Fibroblast of skin of right quadriceps (primary cell): ENCODE results near the gene CPA5.

Experiments used
- DNase-seq: peaks from one replicate; pipeline ENCODE4 v3.0.0-alpha.2; 2013

CPA5 gene

DNA sequence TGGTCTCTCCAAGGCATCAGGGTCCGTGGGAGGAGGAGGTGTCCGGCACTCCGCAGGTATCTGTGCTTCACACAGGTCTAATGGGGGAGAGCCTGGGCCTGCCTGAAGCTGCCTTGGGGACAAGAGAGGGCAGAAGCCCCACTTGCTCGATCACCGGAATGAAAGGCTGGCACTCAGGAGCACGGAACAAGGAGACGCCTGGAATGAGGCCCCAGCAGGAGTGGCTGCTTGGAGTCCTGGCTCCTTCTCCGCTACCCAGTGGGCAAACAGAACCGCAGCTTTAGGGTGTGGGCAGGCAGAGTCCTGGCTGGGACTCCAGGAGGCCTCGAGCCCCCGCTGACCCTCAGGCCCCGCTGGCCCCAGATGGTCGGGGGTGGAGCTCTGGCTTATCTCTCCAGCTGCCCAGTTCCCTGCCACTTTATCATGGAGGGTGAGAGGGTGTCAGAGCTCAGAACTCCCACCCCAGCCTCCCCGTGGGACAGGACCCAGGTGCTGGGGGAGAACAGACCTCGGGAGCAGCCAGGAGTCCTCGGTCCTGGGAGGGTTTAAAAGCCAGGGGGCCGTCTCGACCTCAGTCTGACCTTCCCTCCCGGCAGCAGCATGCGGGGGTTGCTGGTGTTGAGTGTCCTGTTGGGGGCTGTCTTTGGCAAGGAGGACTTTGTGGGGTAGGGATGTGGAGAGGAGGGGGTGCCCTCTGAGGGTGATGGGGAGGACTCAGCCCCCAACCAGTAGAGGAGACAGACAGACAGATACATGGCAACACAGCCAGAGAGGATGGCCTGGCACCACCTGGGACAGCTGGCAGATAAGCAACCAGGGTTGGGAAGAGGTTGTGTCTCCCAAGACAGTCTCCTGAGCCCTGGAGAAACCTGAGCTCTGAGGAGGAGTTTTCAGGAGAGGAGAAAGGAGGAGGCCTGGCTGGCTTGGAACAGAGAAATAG lies 35.6 kb downstream of the CPA5 start, which contains the start of gene CPA1:
Gene CPA1 (plus strand): TSS at position 574 of the 940 bp plus-strand sequence. CDS start 27 bp downstream, at position 601.
- DNase-seq: no peak

DNA sequence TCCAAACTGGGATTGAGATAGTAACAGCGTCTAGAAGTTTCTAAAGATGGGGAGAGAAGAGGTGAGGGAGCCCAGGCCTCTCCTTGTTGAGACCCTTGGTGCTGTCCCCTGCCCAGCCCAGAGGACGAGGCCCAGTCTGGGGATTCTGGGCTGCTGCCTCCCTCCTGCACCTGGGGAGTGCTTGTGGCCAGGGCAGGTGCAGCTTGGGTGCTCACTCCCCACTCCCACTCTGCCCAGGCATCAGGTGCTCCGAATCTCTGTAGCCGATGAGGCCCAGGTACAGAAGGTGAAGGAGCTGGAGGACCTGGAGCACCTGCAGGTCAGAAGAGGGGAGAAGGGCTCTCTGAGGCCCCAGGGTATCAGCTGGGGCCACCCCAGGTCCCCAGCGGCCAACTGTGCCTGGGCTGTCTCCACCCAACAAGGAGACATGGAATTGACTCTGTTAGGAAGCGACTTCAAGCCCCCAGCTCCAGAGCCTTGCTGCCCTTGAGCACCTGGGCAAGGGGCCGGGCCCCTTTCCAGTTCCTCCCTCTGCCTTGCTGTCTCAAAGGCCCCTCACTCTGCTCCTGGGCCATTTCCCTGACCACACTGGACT lies 36.3 kb downstream of the CPA5 start:
- DNase-seq: no peak

DNA sequence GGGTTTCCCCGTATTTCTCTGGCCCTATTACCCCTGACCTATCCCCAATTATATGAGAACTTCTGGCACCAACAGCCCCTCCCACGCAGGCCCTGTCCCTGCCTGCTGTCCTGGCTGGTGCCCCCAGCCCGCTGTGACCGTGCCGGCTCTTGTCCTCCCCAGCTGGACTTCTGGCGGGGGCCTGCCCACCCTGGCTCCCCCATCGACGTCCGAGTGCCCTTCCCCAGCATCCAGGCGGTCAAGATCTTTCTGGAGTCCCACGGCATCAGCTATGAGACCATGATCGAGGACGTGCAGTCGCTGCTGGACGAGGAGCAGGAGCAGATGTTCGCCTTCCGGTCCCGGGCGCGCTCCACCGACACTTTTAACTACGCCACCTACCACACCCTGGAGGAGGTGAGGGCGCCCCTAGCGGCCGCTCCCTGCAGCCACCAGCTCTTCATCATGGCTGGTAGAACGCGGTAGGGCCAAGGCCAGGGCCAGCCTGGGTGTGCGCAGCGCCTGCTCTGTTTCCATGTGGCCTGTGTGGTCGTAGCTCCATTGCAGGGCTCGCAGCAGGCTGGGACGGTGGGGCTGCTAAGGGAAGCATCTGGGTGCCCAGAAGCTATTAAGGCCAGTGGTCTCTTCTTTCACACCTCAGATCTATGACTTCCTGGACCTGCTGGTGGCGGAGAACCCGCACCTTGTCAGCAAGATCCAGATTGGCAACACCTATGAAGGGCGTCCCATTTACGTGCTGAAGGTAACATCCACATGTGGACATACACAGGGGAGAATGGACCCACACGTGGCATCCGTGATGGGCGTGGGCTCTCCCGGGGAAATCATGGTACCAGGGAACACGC lies 37.1 kb downstream of the CPA5 start:
- no peak for DNase-seq

DNA sequence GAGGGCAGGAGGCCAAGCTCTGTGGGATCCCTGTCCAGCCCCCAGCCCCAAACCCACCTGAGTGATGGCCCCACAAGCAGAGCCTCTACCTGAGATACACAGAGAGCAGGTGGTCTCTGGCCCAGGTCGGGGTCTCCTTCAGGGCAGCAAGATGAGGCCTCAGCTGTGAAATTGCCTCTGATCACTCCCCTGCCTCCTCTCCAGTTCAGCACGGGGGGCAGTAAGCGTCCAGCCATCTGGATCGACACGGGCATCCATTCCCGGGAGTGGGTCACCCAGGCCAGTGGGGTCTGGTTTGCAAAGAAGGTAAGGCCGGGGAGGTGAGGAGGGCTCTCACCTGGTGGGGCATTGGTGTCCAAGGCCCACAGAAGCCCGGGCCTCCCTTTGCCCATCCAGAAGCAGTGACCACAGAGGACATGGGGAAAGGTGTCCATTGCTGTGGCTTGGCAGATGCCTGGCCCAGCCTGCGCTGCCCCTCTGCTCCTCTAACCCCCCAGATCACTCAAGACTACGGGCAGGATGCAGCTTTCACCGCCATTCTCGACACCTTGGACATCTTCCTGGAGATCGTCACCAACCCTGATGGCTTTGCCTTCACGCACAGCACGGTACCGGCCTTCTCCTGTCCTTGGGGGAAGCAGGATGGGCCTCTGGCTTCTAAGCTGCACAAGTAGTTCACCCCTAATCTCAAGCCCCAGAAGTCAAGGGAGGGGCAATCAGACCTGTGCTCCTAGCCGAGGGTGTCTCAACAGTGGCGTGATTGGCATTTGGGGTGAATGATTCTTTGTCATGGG lies 38.8 kb downstream of the CPA5 start:
- no peak for DNase-seq

DNA sequence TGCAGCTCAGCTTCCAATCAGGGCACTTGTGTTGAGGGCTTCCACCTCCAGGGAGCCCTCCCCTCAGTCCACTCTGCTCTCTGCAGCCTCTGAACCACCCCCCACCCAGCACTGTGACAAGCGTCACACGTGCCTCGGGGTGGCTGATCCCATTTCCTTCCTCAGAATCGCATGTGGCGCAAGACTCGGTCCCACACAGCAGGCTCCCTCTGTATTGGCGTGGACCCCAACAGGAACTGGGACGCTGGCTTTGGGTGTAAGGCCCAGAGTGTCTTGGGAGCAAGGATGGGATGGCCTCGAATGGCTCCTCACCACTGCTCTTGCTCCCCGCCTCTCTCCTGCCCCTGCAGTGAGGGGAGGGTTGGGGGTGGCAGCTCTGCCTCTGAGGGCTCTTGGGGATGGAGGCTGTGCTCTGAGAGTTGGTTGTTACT lies 39.8 kb downstream of the CPA5 start:
- no peak for DNase-seq

DNA sequence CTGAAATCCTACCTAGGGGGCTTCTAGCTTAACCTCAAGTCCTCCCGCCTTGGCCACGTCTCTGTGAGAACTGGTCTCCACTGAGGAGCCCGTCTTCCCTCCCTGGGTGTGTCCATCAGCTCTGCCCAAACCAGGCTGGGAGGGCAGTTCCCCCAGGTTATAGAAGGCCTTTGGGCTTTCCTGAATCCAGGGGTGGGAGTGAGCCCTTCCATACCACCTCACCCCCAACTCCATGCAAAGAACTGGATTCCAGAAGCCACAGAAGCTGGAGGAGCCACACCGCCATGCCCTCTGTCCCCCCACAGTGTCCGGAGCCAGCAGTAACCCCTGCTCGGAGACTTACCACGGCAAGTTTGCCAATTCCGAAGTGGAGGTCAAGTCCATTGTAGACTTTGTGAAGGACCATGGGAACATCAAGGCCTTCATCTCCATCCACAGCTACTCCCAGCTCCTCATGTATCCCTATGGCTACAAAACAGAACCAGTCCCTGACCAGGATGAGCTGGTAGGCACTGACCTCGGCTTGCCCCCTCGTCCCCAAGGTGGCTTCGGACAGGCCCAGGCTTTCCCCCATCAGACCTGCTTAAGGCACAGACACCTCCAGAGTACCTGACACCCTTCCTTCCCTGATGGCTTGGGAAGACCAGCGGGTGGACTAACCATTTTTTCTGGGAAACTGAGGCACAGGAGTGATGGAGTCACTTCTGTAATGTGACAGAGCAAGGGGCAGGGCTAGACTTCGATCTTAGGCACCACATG lies 40.4 kb downstream of the CPA5 start:
- no peak for DNase-seq

DNA sequence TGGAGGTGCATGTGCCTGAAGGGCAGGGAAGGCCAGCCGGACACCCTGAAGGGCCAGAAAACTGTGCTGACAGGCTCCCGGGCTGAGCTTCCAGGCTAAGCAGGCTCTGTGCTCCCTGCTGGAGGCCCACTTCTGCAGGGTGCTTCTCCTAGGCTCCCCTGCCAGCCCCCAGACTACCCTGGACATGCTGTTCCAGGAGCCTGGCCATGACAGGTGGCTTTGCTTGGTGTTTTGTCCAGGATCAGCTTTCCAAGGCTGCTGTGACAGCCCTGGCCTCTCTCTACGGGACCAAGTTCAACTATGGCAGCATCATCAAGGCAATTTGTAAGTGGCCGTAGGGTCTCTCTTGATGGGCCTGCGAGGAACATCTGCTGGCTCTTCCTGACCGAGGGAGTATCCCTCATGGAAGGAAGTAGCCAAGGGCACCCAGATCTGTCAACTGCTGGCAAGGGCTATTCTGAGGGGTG lies 41.0 kb downstream of the CPA5 start:
- no peak for DNase-seq

DNA sequence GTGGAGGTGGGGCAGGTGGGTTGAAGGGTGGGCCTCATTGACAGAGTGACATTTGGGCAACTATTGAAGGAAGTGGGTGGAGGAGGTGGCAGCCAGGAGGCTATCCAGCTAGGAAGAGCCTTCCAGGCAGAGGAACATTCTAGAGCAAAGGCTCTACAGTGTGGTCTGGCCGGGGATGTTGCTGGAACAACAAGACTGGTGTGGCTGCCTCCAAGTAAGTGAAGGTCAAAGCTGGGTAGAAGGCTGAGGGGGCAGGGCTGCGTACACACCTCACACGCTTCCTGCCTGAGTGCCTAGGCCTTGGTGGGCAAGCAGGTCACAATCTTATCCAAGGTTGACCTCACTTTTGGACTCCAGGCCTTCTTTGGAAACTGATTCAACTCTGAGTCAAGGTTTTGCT lies 42.3 kb downstream of the CPA5 start:
- no peak for DNase-seq

DNA sequence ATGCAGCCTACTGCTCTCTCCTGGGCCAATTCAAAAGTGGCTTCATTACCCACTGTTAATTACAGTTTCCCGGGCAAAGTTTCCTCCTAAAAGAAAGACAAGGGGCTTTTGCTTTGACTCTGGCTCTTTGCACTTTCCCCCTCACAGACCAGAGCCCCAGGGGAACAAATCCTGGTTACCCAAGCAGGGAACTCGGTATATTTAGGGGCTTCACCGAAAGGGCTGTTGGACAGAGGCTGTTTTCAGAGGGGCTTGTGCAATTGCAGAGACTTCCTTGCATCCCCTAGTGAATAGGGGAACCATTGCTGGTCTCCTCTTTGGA lies 42.7 kb downstream of the CPA5 start:
- DNase-seq: no peak

DNA sequence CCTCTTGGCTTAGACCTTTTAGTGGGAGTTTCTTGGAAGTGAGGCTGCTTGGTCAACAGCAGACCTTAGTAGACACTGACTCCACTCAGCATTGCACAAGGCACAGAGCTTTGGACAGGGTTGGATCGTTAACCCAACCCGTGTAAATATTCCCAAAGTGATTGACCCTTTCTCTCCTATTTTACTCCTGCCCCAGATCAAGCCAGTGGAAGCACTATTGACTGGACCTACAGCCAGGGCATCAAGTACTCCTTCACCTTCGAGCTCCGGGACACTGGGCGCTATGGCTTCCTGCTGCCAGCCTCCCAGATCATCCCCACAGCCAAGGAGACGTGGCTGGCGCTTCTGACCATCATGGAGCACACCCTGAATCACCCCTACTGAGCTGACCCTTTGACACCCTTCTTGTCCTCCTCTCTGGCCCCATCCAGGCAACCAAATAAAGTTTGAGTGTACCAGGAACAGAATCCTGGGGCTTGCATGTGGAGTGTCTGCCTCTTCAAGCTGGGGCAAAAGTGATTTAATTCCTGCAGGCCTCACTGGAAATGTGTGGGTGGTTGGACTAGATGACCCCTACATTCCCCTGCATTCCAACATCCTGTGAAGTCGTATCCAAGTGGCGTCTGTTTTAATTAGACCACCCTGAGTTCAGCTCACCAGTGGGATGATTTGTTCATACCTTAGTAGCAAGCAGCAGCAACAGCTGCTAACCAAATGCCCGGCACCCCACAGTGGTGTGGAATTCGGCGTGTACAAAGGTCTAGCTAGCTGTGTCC lies 43.2 kb downstream of the CPA5 start:
- DNase-seq: peak; percentile 93

DNA sequence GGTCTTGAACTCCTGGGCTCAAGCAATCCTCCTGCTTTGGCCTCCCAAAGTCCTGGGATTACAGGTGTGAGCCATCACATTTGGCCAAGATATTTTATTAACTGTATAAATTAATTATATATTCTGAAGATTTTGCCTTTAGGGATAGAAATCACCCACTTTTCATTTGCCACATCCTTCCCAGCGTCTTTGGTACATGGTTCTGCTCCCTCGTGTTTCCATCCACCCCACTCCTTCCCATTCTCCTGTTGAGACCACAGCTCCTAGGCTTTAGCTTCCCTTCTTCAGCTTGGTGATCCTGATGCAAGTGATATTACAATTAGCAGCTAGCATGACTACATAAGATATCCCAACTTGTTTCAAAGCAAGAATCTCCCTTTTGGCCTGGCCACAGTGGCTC lies 44.1 kb downstream of the CPA5 start:
- DNase-seq: no peak

DNA sequence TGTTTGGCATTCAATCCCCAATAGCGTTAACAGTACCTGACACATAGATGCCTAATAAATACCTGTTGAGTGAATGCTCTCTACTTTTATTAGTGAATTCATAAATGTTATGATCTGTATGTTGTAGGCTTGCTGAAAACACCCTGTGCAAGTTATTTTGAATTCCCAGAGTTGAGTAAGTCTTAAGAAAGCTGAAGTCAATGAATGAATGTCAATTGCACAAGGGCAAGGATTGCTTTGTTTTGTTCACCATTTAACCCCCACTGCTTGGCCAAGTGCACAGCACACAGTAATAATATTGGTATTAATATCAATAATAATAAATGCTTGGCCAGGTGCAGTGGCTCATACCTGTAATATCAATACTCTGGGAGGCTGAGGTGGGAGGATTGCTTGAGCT lies 45.9 kb downstream of the CPA5 start:
- no peak for DNase-seq

DNA sequence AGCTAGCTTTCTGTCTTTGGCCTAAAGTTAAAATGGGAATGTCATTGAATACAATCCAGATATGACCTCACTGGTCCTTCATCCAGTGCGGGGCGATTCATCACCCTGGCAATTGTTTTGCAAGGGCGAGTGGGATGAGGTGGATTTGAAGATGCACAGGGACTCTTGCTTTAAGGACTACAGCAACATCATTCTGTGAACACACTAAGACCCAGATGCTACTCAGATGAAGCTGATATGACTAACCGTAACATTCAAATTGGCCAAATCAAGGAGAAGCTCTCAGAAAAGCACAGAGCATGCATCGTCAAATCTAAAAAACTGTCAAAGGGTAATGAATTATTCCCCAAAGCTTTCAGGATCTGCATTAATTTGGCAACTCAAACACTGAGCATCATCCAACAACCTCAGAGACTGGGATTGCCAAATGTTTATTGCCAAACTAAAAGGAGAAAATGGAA lies 48.5 kb downstream of the CPA5 start:
- DNase-seq: peak; percentile 76

DNA sequence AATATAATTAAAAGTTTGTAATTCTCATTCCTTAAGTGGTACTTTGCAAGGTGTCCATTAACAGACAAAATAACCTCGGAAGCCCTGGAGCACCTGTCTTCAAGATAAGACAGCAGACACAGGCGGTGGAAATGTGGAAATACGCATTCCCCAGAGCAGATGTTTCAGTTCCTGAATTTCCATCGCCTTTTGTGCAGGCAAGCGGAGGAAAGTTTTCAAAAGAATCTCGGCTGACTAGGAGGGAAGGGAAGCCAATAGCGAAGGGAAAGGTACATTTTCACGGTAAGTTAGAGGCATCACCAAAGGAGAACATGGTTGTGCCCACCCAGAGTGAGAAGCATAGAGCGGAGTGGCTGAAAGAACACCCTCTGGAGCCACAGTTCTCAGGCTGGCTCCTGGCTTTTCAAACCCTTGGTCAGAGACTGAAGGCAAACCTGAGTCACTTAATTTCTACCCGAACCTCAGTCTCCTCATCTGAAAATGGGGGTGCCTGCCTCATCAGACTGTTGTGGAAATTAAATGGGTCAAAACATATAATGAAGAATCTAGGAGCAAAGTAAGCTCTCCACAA lies 49.3 kb downstream of the CPA5 start:
- no peak for DNase-seq

DNA sequence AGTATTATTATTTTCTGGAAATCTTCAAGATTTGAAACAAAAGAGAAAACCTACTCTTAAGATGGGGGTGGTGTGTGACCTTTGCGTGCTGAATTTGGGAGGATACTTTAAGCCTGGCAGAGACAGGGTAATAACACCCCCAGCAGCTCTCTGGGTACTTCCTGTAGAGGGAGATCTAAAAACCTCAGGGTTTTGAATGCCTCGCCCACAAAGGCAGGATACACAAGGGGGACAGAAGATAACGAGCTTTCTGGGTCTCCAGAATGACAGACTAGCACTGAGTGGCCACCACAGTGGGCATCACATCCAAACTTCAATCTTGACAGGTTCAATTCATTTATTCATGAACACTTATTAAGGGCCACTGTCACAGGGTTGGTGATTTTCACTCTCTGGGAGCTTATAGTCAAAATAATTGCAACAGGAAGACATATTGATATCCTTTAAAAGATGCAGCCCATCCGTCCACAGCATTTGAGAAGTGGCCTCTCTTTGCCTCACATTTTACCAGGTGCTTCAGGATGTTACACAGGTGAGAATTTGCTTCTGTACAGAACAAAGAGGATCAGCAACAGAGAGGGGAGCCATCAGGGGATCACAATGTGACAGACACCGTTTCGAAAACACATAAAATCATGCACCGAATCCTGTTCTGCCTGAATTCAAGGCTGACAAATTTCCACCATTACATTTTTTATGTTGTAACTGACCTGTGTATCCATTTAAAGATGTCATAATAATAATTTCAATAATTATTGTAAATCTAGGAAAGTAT lies 50.0 kb downstream of the CPA5 start:
- no peak for DNase-seq

DNA sequence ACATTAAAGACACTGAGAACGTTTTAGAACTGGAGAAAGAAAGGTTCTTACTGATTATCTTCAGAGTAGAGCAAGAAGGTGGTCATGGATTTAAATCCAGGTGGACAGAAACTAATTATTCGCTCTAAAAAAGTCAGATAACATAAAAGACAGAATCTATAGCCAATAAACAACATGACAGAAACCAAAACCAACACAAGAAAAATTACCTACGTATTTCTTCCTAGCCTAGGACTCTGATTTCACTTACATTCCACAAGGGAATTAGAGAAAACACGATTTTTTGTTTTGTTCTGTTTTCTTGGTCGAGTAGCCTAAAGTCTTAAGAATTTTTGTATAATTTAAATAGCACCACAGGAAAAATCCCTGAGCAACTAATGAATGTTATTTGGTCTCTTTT lies 50.8 kb downstream of the CPA5 start:
- DNase-seq: no peak

DNA sequence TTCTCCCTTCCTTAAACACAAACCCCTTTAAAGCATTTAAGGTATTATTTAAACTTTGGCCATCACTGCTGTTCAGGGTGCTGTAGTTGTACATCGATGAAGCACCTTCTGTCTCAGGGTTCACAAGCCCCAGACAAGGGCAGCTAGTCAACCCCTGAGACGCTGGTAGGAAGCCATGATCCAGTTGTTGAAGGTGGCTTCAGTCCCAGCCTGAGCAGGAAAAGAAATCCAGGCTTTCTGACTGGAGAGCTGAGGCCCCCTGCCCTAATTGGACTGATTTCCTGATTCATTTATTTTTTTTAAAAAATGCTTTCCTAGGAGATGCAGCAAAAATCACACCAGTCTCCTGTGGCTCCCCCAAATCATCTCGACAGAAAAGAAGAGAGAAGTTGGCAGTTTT lies 51.5 kb downstream of the CPA5 start:
- DNase-seq: no peak

DNA sequence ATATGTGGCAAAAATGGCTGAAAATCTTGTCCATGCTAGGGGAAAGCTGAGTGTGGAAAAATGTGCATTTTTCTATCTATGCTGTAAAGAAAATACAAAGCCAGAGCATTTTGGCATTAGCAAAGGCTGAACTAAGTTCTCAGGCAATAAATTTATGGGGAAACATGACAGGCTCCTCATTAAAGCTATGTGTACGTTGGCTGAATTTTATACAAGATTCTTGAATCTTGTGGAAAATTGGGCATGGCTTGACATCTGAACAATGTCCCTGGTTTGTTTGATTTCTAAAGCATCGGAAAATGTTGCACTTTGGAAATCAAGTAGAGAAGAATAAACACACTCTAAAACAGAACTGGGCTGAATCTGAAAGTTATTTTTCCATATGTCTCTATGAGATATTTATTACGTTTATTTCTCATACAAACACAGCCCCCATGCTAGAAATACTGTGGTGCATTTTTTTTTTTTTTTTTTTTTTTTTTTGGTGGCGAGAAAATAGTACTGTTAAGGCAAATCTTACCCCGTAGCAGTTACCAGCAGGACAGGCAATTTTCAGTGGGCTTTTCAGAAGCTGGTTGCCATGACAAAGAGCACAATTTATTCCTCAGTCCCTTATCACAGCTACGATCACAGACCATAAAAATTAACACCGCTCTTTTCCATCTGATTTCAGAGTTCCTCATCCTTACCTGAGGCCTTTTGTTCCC lies 52.6 kb downstream of the CPA5 start:
- DNase-seq: peak; percentile 63

DNA sequence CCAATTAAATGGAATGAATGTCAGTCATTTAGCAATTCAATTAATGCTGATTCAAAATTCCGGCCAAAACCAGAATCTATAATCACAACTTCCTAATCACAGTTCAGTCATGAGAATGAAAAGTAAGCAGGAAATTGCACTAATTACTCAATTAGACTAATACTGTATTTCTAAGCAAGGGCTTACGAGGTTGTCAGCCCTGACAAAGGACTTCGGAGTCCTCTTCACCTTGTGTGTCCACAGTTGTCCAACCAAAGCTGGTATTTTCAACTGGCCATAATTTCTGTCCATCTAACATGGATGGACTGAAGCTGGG lies 53.1 kb downstream of the CPA5 start:
- DNase-seq: no peak
